Measurements from ENCODE around the gene UGT2A1. TPM values are rescaled to one million over a fixed set of nuclear protein-coding genes. Genes with fewer than 3 reads are reported as not detected.

Gene UGT2A1
- total and polyA plus RNA-seq, 2 of the 8 experiments (the other 6 are each of a cell fraction or from before 2014, with no cell fraction given) = 0.19 TPM; not detected in 1

GRCh38 chr4:69656653-69657158 is 3.7 kb upstream of the UGT2A1 start:
- DNase-seq (ENCODE audit: low read depth in 1 of 2, low spot score in 2 of 2) (no peak), FAIRE-seq (no peak)
- Histone ChIP-seq H3K36me3 (ENCODE audit: control insufficient read depth in 2 of 4, insufficient read depth in 4 of 4, low read length in 3 of 4) (no peaks in the 10 kb centered on the region), H3K79me2 (ENCODE audit: control insufficient read depth in 1 of 2, insufficient read depth in 2 of 2, low read length in 2 of 2) (no peaks in the 10 kb centered on the region), H2BK120ac (replicated peaks; ENCODE audit: low read depth, low read length) (no peak overlapping the region), H3K4me1 (replicated peaks in 1 of 4; ENCODE audit: control insufficient read depth in 3 of 4, insufficient read depth in 4 of 4, low read length in 3 of 4) (no peaks in the 10 kb centered on the region), H3K9ac (replicated peaks in 1 of 4; ENCODE audit: extremely low read depth in 1 of 4, low read depth in 3 of 4, low read length in 3 of 4) (no peak overlapping the region), H3K18ac (ENCODE audit: extremely low read depth, low read length) (no peak overlapping the region), H2AK5ac (ENCODE audit: low read depth, low read length) (no peak overlapping the region), H3K27me3 (replicated peaks in 1 of 4; ENCODE audit: control insufficient read depth in 3 of 4, extremely low read depth in 1 of 4, insufficient read depth in 3 of 4, low read length in 3 of 4) (peaks cover 0 to 1% (median 0%) of the 10 kb centered on the region in 4 experiments; a peak in 1 of 7 replicates), H3K4me2 (ENCODE audit: insufficient read depth in 1 of 2, low read depth in 2 of 2, low read length in 2 of 2) (no peak overlapping the region), H3K23me2 (ENCODE audit: low read depth, low read length) (no peaks in the 10 kb centered on the region), H3K79me1 (ENCODE audit: low read depth, low read length) (no peaks in the 10 kb centered on the region), H4K91ac (replicated peaks; ENCODE audit: insufficient read length, low read length) (no peak overlapping the region), H4K20me1 (replicated peaks in 1 of 2; ENCODE audit: control insufficient read depth in 1 of 2, insufficient read depth in 2 of 2, low read length in 2 of 2) (no peaks in the 10 kb centered on the region), H3K4me3 (ENCODE audit: extremely low read depth in 1 of 4, insufficient read depth in 2 of 4, low read depth in 3 of 4, low read length in 4 of 4) (no peak overlapping the region), H2AFZ (ENCODE audit: low read length) (no peak overlapping the region), H4K5ac (ENCODE audit: insufficient read length, low read depth, low read length) (no peak overlapping the region), H3K4ac (replicated peaks; ENCODE audit: insufficient read length, low read depth, low read length) (no peak overlapping the region), H3K23ac (ENCODE audit: insufficient read length) (no peak overlapping the region), H2BK12ac (ENCODE audit: low read depth, low read length) (no peak overlapping the region), H3K9me3 (ENCODE audit: insufficient read depth in 2 of 2, low read depth in 1 of 2, low read length in 1 of 2) (peaks cover 5% of the 10 kb centered on the region in 2 experiments; a peak in 2 of 4 replicates), H2BK20ac (ENCODE audit: low read length) (no peak overlapping the region), H4K8ac (ENCODE audit: extremely low read depth, insufficient read depth, low read length) (no peak overlapping the region), H3K56ac (replicated peaks; ENCODE audit: insufficient read length, low read depth, low read length) (no peak overlapping the region), H2BK15ac (ENCODE audit: low read length) (no peak overlapping the region), H3K27ac (ENCODE audit: low read depth, low read length) (no peak overlapping the region), H3K14ac (ENCODE audit: insufficient read length) (no peak overlapping the region), H2BK5ac (ENCODE audit: low read depth, low read length) (no peak overlapping the region)
- TF ChIP-seq ATF2 (IDR thresholded peaks at IDR 0.05; ENCODE audit: low read length) (no peak), PHF8 (conservative IDR thresholded peaks at IDR 0.05; ENCODE audit: low read depth, low read length) (no peak), MAX (IDR thresholded peaks at IDR 0.05) (0 out of 2 replicates have a peak, but pooled peaks have one; percentile 12), TAF1 (IDR thresholded peaks at IDR 0.05; ENCODE audit: low read depth, low read length) (no peak), RAD21 (IDR thresholded peaks at IDR 0.05 in 1 of 2, conservative IDR thresholded peaks at IDR 0.05 in 1 of 2; ENCODE audit: low read depth in 2 of 2, low read length in 2 of 2) (no peak), RXRA (IDR thresholded peaks at IDR 0.05; ENCODE audit: insufficient read depth, low read depth, low read length) (no peak), SIX5 (IDR thresholded peaks at IDR 0.05; ENCODE audit: low read depth, low read length) (no peak)
- ChIA-PET POLR2A (ENCODE audit: partially characterized antibody) (no interaction called here), CTCF (ENCODE audit: partially characterized antibody) (interaction anchor here (0.6 to 1.4 kb wide), 4 partner anchors 18 to 527 kb away, joined by 3 to 4 read pairs (median 4); no protein-coding TSS in a partner anchor)
- WGBS, 2 experiments (ENCODE audit: extremely low coverage in 1 of 2, insufficient coverage in 1 of 2, insufficient read length in 1 of 2, insufficient replicate concordance in 2 of 2, low coverage in 1 of 2, low lambda C conversion rate in 2 of 2, missing lambda C conversion rate in 1 of 2) = 93% methylated on average over 6 of the region's 6 CpGs; no CpG with 5 or more reads in 1 of the 2 experiments

All from H1 (cell line).